IPS-15b (cell line): ENCODE measurements around the gene ARHGAP31.

Experiments
- H3K27me3 ChIP-seq: one replicate; pipeline ENCODE4 v1.6.1; 2013; ENCODE audit warnings: low read length; ENCODE audit not compliant: control insufficient read depth, insufficient read depth
- H3K36me3 ChIP-seq: one replicate; pipeline ENCODE4 v1.6.1; 2013; ENCODE audit warnings: low read length; ENCODE audit not compliant: control insufficient read depth, insufficient read depth
- H3K4me1 ChIP-seq: one replicate; pipeline ENCODE4 v1.6.1; 2013; ENCODE audit warnings: mild to moderate bottlenecking, low read length; ENCODE audit not compliant: control insufficient read depth, insufficient read depth
- H3K4me3 ChIP-seq: one replicate; pipeline ENCODE4 v1.5.1; 2013; ENCODE audit warnings: low read depth, low read length
- H3K9ac ChIP-seq: one replicate; pipeline ENCODE4 v1.6.1; 2013; ENCODE audit warnings: low read depth, mild to moderate bottlenecking, low read length
- H3K9me3 ChIP-seq: one replicate; pipeline ENCODE4 v1.6.1; 2013; ENCODE audit warnings: mild to moderate bottlenecking, low read length; ENCODE audit not compliant: control insufficient read depth, insufficient read depth

Gene ARHGAP31

GRCh38 chr3:119405315-119405714 is 111.1 kb downstream of the ARHGAP31 start:
- Histone ChIP-seq H3K4me1 (peaks cover 3% of the 10 kb centered on the region), H3K36me3 (no peaks in the 10 kb centered on the region), H3K9me3 (no peaks in the 10 kb centered on the region), H3K9ac (no peak overlapping the region), H3K4me3 (no peak overlapping the region), H3K27me3 (no peaks in the 10 kb centered on the region)

- H3K9me3 ChIP-seq, result no peaks in the 10 kb centered on the region
- H3K4me1 ChIP-seq, result no peaks in the 10 kb centered on the region
- H3K4me3 ChIP-seq, result no peak overlapping the region
- H3K36me3 ChIP-seq, result no peaks in the 10 kb centered on the region
- H3K27me3 ChIP-seq, result no peaks in the 10 kb centered on the region
- H3K9ac ChIP-seq, result no peak overlapping the region
These were observed 114.2 kb downstream of the ARHGAP31 start for GRCh38 chr3:119408243-119408950.

GRCh38 chr3:119409844-119410243 is 115.7 kb downstream of the ARHGAP31 start:
- H3K4me3 ChIP-seq, result no peak overlapping the region
- no peak overlapping the region for H3K9ac ChIP-seq

GRCh38 chr3:119413603-119414280 is 119.6 kb downstream of the ARHGAP31 start:
- H3K27me3 ChIP-seq, result no peaks in the 10 kb centered on the region

More at GRCh38 chr3:119409844-119410243, 115.7 kb downstream of the ARHGAP31 start:
- H3K9me3 ChIP-seq, result no peaks in the 10 kb centered on the region
- H3K27me3 ChIP-seq, result no peaks in the 10 kb centered on the region
- no peaks in the 10 kb centered on the region for H3K4me1 ChIP-seq
- no peaks in the 10 kb centered on the region for H3K36me3 ChIP-seq

GRCh38 chr3:119416873-119417272 is 122.7 kb downstream of the ARHGAP31 start:
- H3K36me3 ChIP-seq, result no peaks in the 10 kb centered on the region

More at GRCh38 chr3:119413603-119414280, 119.6 kb downstream of the ARHGAP31 start:
- H3K4me1 ChIP-seq, result no peaks in the 10 kb centered on the region
- no peaks in the 10 kb centered on the region for H3K36me3 ChIP-seq
- H3K9ac ChIP-seq, result no peak overlapping the region
- no peaks in the 10 kb centered on the region for H3K9me3 ChIP-seq
- no peak overlapping the region for H3K4me3 ChIP-seq

GRCh38 chr3:119417771-119418512 is 123.8 kb downstream of the ARHGAP31 start:
- Histone ChIP-seq H3K9ac (no peak overlapping the region), H3K27me3 (no peaks in the 10 kb centered on the region), H3K9me3 (no peaks in the 10 kb centered on the region), H3K4me1 (no peaks in the 10 kb centered on the region), H3K4me3 (no peak overlapping the region), H3K36me3 (no peaks in the 10 kb centered on the region)

More at GRCh38 chr3:119416873-119417272, 122.7 kb downstream of the ARHGAP31 start:
- Histone ChIP-seq H3K9me3 (no peaks in the 10 kb centered on the region), H3K27me3 (no peaks in the 10 kb centered on the region), H3K4me3 (no peak overlapping the region), H3K9ac (no peak overlapping the region), H3K4me1 (no peaks in the 10 kb centered on the region)

- H3K27me3 ChIP-seq, result no peaks in the 10 kb centered on the region
- no peak overlapping the region for H3K4me3 ChIP-seq
- H3K9ac ChIP-seq, result no peak overlapping the region
- no peaks in the 10 kb centered on the region for H3K36me3 ChIP-seq
- H3K9me3 ChIP-seq, result no peaks in the 10 kb centered on the region
- H3K4me1 ChIP-seq, result no peaks in the 10 kb centered on the region
These were observed 124.5 kb downstream of the ARHGAP31 start for GRCh38 chr3:119418641-119419040.

- Histone ChIP-seq H3K9ac (no peak overlapping the region), H3K36me3 (no peaks in the 10 kb centered on the region), H3K4me3 (no peak overlapping the region), H3K4me1 (no peaks in the 10 kb centered on the region), H3K9me3 (no peaks in the 10 kb centered on the region), H3K27me3 (no peaks in the 10 kb centered on the region)
These were observed 126.0 kb downstream of the ARHGAP31 start for GRCh38 chr3:119420196-119420595.

GRCh38 chr3:119427669-119428068 is 133.5 kb downstream of the ARHGAP31 start:
- no peaks in the 10 kb centered on the region for H3K4me1 ChIP-seq
- no peak overlapping the region for H3K9ac ChIP-seq
- no peak overlapping the region for H3K4me3 ChIP-seq
- H3K27me3 ChIP-seq, result no peaks in the 10 kb centered on the region
- peaks cover 19% of the 10 kb centered on the region for H3K36me3 ChIP-seq
- peaks cover 11% of the 10 kb centered on the region for H3K9me3 ChIP-seq

- H3K36me3 ChIP-seq, result peaks cover 20% of the 10 kb centered on the region
- no peak overlapping the region for H3K9ac ChIP-seq
- no peak overlapping the region for H3K4me3 ChIP-seq
- no peaks in the 10 kb centered on the region for H3K4me1 ChIP-seq
- no peaks in the 10 kb centered on the region for H3K27me3 ChIP-seq
- H3K9me3 ChIP-seq, result peaks cover 11% of the 10 kb centered on the region
These were observed 134.4 kb downstream of the ARHGAP31 start for GRCh38 chr3:119428538-119428937.

- H3K9ac ChIP-seq, result no peak overlapping the region
- H3K27me3 ChIP-seq, result no peaks in the 10 kb centered on the region
- H3K36me3 ChIP-seq, result peaks cover 46% of the 10 kb centered on the region
- H3K4me1 ChIP-seq, result no peaks in the 10 kb centered on the region
- no peak overlapping the region for H3K4me3 ChIP-seq
- H3K9me3 ChIP-seq, result no peaks in the 10 kb centered on the region
These were observed 139.6 kb downstream of the ARHGAP31 start for GRCh38 chr3:119433613-119434325.
